Activated T-cell treated with anti-CD3 and anti-CD28 coated beads for 48 hours (primary cell): ENCODE results near the gene IL12RB2.
"Not testable (repeated sequence)": the region's sequence is repeated elsewhere in the genome, so short reads cannot be mapped to it uniquely, and the experiment has no call there.

ENCODE experiments used
- DNase-seq: peaks from one replicate; pipeline ENCODE4 v3.0.0-alpha.2; 2020; ENCODE audit warnings: low read depth

Gene IL12RB2

DNA sequence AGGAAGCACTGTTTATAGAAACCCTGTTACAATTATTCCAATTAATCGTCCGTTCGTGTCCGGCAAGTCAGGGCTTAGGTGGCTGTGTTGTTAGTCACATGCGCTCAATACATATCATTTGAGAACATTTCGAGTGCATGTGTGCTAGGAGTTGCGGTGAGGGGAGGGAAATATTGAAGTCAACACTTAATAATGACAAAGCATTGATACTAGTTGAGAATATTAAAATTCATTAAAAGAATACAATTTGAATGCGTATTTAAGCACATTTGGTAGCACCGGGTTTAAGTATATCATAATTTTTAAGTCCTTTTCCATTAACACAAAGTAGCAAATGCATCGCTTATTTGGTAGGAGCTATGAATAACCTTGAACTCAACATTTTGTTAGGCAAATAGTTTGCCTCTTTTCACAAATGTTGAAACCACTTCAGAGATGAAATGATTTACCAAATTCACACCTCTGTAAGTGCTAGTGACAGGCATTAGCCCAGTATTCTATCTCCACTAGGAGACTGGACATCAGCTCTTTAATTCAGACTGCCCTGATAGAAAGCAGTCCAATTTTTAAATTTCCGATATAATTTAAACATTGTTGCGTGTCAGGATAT is 123.6 kb downstream of the IL12RB2 start:
- no peak for DNase-seq

DNA sequence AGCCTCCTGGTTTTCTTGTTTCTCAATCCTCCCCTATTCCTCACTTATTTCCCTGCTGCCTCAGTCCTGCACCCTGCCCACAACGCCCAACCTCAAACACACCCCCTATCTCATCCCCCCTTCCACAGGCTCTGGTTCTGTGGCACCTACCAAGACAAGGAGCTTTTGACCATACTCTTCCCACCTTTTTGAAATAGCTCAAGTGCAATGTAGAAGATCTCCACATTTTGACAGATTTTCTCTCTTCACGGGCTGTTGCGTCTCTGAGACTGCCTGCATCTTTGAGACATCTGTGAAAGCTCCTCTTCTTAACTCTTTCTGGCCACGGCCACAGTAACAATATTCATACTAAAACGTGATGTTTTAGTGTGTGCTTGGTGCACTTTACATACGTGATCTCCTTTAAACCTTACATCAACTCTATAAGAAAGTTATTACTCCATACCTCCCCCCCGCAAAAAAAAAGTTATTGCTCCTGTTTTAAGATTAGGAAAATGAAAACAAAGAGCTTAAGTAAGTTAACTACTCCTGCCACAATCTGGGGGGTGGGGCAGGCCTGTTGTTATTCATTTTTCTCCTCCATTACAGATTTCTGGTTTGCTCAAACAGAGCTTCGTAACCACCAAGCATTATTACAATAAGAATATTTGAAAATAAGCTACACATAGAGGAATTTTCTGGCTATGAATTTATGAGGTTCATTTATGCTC is 124.4 kb downstream of the IL12RB2 start:
- no peak for DNase-seq

DNA sequence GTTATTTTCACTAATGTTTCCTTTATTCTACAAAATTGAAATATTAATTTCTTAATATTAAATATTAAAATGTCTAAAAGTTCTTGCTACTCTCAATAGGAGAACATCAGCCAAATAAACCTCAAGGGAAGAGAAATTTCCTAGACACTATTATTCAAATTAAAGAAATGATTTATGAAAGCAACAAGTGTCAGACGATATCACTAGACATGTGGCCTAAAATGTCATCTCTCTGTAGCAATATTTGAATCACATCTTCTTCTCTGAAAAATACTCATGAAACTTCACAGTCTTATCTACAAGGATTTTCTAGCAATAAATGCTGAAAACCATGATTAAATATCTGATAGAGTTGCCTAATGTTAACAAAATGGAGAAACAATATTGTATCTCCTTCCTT is 125.1 kb downstream of the IL12RB2 start:
- no peak for DNase-seq

DNA sequence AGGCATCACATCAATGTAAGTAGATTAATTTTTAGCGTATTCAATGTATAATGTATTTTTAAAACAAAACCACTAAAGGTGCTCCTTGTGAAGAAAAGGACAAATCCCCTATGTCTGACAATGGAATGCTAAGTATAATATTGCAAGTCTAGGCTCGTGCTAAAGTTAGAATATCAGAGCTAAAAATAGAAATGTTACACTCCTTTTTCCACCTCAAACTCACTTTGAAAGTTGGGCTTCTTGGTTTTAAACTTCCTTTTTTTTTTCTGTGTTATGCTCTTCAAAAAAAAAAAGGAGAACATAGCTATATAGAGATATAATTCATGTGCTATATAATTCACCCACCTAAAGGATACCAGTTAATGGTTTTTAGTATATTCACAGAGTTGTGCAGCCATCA is 126.2 kb downstream of the IL12RB2 start:
- no peak for DNase-seq

DNA sequence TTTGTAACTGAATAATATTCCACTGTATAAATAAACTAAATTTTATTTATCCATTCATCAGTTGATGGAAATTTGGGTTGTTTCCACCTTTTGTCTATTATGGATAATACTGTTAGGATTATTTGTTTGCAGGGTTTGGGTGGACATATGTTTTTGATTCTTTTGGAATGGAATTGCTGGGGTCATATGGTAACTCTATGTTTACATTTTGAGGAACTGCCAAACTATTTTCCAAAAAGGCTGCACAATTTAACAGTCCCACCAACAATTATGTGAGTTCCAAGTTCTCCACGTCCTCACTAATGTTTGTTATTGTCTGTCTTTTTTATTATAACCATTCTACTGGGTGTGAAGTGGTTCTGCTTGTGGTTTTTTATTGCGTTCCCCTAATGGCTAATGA is 126.8 kb downstream of the IL12RB2 start:
- no peak for DNase-seq

DNA sequence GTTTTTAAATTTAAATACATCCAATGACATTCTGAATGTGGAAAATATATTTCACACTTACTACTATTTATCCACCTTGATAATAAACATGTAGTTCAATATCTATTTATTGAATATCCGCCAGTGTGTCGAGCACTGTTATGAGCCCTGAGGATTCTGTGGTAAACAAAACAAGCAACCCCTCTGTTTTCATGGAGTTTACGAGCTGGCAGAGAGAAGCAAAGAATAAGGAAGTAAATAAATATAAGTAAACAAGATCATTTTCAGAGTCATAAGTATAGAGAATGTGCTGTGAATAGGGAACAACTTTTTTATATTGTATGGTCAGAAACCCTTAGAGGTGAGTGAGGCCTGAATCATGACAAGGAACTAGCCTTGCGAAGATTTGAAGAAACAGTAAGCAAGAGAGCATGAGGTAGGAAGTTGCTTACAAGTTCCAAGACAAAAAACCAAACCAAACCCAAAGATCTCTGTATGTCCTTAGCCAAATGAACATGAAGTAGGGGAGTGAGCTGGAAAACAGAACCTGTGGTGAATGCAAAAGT is 128.9 kb downstream of the IL12RB2 start:
- no peak for DNase-seq

DNA sequence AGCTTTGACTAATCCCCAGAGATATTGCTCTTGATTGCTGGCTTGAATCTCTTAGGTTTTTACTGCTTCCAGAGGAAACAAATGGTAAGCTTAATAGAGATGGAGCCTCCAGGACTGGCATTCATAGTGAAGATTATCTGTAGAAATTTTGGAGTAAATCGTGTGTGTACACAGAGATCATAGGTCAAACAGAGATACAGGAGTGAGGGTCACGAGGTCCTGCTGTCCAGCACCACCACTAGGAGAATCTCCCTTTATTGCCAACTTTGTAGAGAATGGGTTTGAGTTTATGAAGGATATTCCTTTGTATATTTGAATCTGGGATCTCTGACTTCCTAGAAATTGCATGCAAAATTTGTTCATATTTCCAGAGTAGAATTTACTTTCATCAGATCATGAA is 130.3 kb downstream of the IL12RB2 start:
- no peak for DNase-seq

DNA sequence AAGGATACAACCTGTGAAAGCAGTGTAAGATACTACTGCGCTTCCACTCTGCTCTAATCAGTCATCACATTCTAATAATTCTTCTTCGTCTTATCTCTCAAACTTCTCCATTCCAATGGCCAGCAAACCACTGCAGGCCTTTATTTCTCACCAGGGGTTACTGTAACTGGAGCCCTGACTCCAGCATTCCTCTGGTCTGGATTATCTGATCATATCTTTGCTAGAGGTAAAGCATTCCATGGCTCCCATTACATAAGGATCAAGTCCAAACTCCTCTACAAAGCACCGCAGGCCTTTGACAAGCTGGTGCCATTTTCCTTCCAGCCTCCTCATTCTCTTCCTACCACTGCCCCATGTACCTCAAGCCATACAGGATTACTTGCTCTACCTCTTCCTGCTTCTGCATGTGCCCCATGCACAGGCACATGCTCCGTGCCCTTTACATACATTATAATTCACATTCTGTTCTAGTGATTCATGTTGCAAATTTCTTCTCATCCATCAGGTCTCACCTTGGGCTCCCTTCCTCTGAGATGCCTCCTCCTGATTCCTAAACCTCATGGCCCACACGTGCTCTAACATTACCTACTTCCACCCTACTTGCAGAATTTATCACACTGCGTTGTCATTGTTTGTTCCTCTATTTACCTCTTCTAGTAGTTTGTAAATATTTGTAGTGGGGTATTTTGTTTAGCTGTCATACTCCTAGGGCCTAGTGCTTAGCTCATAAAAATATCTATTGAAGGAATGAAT is 131.8 kb downstream of the IL12RB2 start:
- no peak for DNase-seq

DNA sequence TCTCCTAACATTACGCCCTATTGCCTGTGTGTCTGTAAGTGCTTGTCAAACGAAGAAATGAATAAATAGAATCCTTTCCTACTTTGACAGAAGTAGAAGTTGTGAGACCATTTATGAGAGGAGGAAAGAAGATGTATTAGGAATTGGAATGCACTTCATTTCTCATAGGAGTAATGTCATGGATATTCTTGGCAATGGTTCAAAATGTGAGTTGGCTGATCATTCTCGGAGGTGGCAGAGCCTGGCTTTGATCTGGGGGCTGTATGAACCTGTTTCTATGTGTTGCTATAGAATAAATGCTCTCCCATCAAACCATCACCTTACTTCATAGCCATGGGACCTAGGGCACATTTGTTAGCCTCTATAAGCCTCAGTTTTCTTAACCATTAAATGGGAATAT is 132.7 kb downstream of the IL12RB2 start:
- no peak for DNase-seq

DNA sequence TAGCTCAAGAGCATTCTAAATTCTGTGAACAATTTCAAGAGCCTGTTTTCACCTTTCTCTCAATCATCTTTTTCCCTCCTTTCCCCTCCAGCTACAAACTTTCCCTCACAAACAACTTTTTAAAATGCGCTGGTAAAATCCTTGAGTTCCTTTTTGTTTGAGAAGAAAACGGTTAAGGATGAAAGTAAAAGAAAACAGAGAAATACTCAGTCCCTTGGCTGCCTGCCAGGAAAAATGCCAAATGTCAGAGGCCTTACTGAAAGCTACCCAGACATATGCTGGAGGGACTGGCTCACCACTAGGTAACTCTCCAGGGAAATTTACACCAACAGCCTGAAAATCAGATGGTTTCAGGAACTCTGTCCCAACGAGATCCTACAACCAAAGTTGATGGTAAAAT is 133.5 kb downstream of the IL12RB2 start:
- DNase-seq = peak; percentile 24

DNA sequence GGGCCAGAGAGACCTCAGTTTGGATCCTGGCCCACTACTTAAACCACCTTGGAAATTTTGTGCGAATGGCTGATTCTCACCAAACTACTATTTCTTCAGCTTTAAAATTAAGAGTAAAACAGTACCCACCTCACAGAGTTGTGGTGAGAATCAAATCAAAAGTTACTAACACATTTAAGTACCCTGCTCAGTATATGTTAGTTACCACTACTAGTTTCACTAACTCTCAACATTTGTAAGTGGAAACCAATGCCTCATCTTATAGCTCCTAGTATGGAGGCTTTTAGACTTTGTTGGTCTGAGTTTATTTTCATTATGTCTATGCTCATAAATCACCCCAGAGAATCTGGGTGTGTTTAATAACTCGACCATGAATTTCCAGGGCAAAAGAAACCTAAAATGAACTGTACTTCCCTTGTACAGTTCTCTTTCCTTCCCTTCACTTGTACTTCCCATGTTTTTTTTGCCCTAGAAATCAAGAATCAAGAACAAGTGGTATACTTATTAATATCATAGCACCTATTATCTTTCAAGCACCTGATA is 134.1 kb downstream of the IL12RB2 start:
- DNase-seq = no peak

DNA sequence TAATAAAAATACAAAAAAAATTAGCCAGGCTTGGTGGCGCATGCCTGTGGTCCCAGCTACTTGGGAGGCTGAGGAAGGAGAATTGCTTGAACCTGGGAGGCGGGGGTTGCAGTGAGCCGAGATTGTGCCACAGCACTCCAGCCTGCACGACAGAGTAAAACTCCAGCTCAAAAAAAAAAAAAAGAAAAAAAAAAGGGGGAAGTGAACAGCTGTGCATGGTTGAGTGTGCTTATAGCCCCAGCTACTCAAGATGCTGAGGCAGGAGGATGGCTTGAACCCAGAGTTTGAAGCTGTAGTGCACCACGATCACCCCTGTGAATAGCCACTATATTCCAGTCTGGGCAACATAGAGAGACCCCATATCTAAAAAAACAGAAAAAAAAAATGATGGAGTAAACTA is 138.3 kb downstream of the IL12RB2 start:
- not testable (repeated sequence) for DNase-seq
